Right atrium auricular region (tissue), 2 donors: Measurements from ENCODE around the gene PRSS23. TPM values are rescaled to one million over a fixed set of nuclear protein-coding genes. Genes with fewer than 3 reads are reported as not detected.

Experiments used
- DNase-seq: peaks from one replicate; pipeline ENCODE4 v3.0.0-alpha.2; 2019; ENCODE audit warnings: low spot score
- H3K27ac ChIP-seq, 2 donors: fragments of 200-600 bp; sonication (generic); 1 replicate in 1 of 2; 2 replicates in 1 of 2; pipeline ENCODE4 v1.5.1; 2016 to 2019
- H3K27me3 ChIP-seq, 2 donors: fragments of 200-600 bp; sonication (generic); one replicate each; pipeline versions ENCODE4 v1.5.1 to v1.6.0; 2017 to 2019
- H3K36me3 ChIP-seq: fragments of 200-600 bp; sonication (generic); one replicate; pipeline ENCODE4 v1.5.1; 2016
- H3K4me1 ChIP-seq, 2 donors: fragments of 200-600 bp; sonication (generic); one replicate each; pipeline versions ENCODE4 v1.5.1 to v1.6.0; 2017 to 2019
- H3K4me3 ChIP-seq, 2 donors: fragments of 200-600 bp; sonication (generic); 1 replicate in 1 of 2; 2 replicates in 1 of 2; pipeline ENCODE4 v1.5.1; 2017 to 2019; ENCODE audit warnings: mild to moderate bottlenecking in 1 of 2, moderate library complexity in 1 of 2
- H3K9me3 ChIP-seq, 2 donors: fragments of 200-600 bp; sonication (generic); one replicate each; pipeline ENCODE4 v1.5.1; 2019
- total RNA-seq, 2 donors: library from RNA; depleted of rRNA; stranded (reverse); fragments of >200 nt; gene quantifications; one replicate each; pipeline ENCODE4 v1.1.0, GENCODE V29; 2016
- TF ChIP-seq, protein P1 (sequence below), 2 donors: fragments of 200-600 bp; sonication (generic); IDR thresholded peaks; one replicate each; pipeline ENCODE4 v1.5.1; 2019; ENCODE audit warnings: antibody characterized with exemption in 2 of 2

Gene PRSS23
- total RNA-seq, 2 donors from 2014 or later = 22.1 to 41.4 TPM

DNA sequence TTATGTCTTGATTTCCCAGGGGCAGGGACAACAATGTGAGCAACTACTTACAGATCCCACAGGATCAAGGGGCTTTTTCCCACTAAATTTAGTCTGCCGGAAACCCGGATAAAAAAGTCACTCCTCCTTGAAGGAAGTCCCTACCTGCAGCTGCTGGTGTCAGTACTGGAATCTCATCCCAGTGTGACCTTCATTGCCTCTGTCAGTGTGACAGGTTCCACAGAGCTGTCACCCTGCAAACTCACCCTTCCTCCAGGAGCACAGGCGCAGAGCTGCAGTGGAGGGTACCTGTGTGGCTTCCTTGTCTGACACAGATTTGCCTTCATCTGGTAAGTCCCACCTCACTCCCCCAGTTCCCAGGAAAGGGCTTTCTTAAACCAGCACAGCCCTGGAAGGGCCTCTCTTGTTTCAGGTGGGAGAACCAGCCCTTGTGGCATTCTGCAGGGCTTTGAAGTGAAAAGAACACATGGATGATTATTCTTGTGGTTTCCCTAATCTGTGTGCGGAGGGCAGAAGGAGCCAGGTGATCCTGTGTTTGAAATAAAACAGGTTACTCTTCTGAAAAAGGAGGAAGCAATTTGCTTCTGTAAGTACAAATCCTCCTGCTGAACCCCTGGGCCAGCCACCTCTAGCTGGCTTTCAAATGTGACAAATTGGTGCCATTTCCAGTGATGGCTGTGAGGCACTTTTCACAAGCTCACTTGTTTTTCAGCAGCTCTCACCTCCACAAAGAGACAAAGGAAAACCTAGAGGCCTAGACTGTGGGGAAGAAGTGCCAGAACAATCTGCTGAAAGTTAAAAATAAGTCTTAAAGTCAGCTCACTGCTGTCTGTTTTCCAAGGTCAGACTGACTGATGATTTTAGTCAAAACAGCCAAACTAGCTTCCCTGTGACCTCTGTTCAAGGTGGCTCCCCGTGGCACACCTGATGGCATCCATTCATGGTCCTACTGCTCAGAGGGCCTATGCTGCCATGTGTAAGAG is 9.2 kb upstream of the PRSS23 start:
- H3K4me3 ChIP-seq = no peak overlapping the region
- H3K36me3 ChIP-seq = no peaks in the 10 kb centered on the region
- no peak overlapping the region for H3K27ac ChIP-seq
- no peaks in the 10 kb centered on the region for H3K27me3 ChIP-seq
- H3K9me3 ChIP-seq = no peaks in the 10 kb centered on the region
- DNase-seq = no peak
- TF ChIP-seq, protein P1, sequence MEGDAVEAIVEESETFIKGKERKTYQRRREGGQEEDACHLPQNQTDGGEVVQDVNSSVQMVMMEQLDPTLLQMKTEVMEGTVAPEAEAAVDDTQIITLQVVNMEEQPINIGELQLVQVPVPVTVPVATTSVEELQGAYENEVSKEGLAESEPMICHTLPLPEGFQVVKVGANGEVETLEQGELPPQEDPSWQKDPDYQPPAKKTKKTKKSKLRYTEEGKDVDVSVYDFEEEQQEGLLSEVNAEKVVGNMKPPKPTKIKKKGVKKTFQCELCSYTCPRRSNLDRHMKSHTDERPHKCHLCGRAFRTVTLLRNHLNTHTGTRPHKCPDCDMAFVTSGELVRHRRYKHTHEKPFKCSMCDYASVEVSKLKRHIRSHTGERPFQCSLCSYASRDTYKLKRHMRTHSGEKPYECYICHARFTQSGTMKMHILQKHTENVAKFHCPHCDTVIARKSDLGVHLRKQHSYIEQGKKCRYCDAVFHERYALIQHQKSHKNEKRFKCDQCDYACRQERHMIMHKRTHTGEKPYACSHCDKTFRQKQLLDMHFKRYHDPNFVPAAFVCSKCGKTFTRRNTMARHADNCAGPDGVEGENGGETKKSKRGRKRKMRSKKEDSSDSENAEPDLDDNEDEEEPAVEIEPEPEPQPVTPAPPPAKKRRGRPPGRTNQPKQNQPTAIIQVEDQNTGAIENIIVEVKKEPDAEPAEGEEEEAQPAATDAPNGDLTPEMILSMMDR (IDR thresholded peaks at IDR 0.05) = no peak
- no peaks in the 10 kb centered on the region for H3K4me1 ChIP-seq

DNA sequence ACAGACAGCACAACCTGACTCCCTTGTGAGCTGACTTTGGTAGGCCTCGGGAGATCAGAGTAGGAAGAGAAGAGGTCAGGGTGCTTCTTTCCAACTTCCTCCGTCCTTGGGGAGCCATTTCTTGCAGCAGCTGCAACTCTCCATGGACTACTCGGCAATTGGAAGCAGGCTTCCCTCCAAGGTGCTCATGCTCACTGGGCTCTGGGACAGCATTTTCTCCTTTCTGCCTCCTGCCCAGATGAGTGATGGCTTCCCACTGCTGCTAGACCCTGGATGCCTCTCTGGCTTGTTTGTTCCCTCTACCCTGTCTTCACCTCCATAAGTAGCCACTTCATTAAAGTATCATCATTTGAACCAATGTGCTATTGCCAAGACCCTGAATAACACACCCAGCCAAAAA is 8.2 kb upstream of the PRSS23 start:
- no peaks in the 10 kb centered on the region for H3K9me3 ChIP-seq
- H3K4me1 ChIP-seq = no peaks in the 10 kb centered on the region
- H3K27me3 ChIP-seq = no peaks in the 10 kb centered on the region
- no peak overlapping the region for H3K27ac ChIP-seq
- TF ChIP-seq, protein P1 (IDR thresholded peaks at IDR 0.05) = no peak
- no peak for DNase-seq
- no peaks in the 10 kb centered on the region for H3K36me3 ChIP-seq
- H3K4me3 ChIP-seq = no peak overlapping the region

DNA sequence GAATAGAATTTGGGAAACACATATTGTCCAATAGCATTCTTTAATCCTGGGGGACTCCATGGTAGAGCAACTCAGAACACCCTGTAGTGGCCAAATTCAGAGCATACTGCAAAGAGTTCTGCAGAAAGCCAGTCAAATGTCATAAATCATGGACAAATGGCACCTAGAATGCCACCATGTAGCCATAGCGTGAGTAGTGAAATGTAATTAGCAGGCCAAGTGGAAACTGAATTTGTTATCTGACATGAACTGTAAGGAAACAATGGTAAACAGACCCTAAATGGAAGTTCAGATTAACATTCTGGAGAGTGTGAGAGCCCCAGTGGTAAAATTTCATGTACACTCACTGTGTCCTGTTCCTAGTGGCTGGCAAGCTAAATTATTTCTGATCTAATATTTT is 7.0 kb upstream of the PRSS23 start:
- Histone ChIP-seq H3K27ac (no peak overlapping the region), H3K9me3 (no peaks in the 10 kb centered on the region), H3K27me3 (no peaks in the 10 kb centered on the region), H3K4me1 (no peaks in the 10 kb centered on the region), H3K36me3 (no peaks in the 10 kb centered on the region), H3K4me3 (no peak overlapping the region)
- TF ChIP-seq, protein P1 (IDR thresholded peaks at IDR 0.05) = no peak
- no peak for DNase-seq

DNA sequence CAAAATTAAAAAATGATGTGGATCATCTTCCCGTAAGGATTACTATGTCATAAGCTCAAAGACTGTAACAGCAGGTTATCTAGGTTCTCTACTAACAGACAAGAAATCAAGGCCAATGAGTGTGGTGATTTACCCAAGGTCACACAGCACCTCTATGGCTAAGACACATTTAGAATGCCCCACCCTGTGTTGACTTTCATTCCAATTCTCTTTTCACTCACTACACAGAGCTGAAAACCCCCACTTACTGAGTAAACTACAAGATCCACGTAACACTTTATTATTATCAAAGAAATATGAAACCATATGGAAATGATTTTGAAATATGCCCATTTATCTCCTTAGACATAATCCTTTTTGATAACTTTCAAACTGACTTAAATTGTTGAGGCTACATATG is 4.8 kb upstream of the PRSS23 start:
- H3K27me3 ChIP-seq = no peaks in the 10 kb centered on the region
- no peak overlapping the region for H3K27ac ChIP-seq
- no peaks in the 10 kb centered on the region for H3K9me3 ChIP-seq
- H3K36me3 ChIP-seq = no peaks in the 10 kb centered on the region
- TF ChIP-seq, protein P1 (IDR thresholded peaks at IDR 0.05) = no peak
- peaks cover 0 to 6% of the 10 kb centered on the region in 2 donors for H3K4me1 ChIP-seq
- no peak for DNase-seq
- H3K4me3 ChIP-seq = no peak overlapping the region

DNA sequence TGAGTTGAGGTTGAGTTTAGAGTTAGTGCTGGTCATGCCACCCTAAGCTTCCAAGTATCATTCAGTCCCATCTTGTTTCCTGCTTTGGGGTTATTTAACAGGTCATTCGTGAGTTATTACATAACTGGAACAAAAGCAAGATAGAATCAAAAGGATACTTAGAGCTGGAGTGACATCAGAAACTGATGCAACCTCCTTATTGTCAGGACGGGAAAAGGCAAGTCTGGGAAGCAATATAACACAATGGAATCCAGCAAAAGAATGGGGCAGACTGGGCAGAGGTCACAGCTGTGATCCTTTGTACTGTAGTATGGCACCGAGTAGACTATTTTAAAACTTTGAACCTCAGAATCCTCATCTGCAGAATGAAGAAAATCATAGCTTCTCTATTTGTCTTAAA is 4.4 kb upstream of the PRSS23 start:
- peaks cover 0 to 11% of the 10 kb centered on the region in 2 donors for H3K4me1 ChIP-seq
- DNase-seq = no peak
- TF ChIP-seq, protein P1 (IDR thresholded peaks at IDR 0.05) = no peak
- H3K36me3 ChIP-seq = no peaks in the 10 kb centered on the region
- no peaks in the 10 kb centered on the region for H3K27me3 ChIP-seq
- no peak overlapping the region for H3K27ac ChIP-seq
- no peak overlapping the region for H3K4me3 ChIP-seq
- H3K9me3 ChIP-seq = no peaks in the 10 kb centered on the region
